ENCODE measurements around the gene CDK3. TPM values are rescaled to one million over a fixed set of nuclear protein-coding genes. Genes with fewer than 3 reads are reported as not detected.
A peak's percentile ranks its signal among the peaks of the same experiment; 100 is the strongest.

CDK3 gene
- total and polyA plus RNA-seq, 9 of the 15 experiments (the other 6 are each of a cell fraction or from before 2014, with no cell fraction given): 0.55 to 8.2 (median 4.7) TPM

DNA sequence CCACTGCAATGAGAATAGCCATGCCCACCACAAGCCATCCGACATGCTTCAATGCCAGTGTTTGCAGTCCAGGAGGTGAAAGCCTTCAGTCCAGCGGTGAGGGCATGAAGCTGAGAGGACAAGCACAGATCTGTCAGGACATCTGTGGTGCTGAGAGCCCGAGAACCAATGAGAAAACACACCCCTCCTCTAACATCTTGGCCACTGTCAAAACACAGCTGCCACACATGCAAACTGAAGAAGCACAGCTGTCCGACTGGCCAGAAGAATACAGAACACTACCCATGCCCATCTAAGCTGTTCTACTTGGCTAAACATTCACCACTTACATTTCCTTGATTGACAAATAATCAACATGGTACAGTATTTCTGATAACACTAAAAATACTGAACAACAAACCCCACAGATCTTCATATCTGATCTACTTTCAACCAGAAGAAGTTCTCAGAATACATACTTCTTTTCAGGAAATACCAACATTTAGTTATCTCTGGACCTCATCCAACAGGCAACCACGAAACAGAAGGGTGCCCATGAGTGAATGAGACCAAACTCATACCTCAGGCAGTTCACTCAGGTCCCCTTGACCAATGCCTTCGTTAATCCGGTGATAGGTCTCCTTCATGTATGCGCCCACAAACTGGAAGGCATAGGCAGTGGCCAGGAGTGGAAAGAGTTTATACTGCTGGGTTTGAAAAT is 49.6 kb upstream of the CDK3 start:
- WGBS (ENCODE audit: insufficient coverage, low coverage, missing lambda C conversion rate): 38% methylated on average over 8 of the region's 8 CpGs
- peaks cover 69% of the 10 kb centered on the region; the same call in 2 of the 3 replicates for H3K36me3 ChIP-seq (ENCODE audit: control insufficient read depth, insufficient read depth, low read length)
- no peak overlapping the region for H2AFZ ChIP-seq (ENCODE audit: low read depth, low read length)
- no peak for ATAC-seq
- peak; percentile 85 for FAIRE-seq
- peaks cover 3 to 18% of the 10 kb centered on the region in 2 experiments; a peak in 4 of 5 replicates for H3K4me1 ChIP-seq (replicated peaks in 1 of 2; ENCODE audit: control insufficient read depth in 2 of 2, insufficient read depth in 2 of 2, low read length in 2 of 2)
- no peaks in the 10 kb centered on the region for H3K9me3 ChIP-seq (replicated peaks; ENCODE audit: control insufficient read depth, insufficient read depth, low read depth, low read length)
- no peaks in the 10 kb centered on the region for H4K20me1 ChIP-seq (replicated peaks; ENCODE audit: control insufficient read depth, insufficient read depth, low read length)
- POLR2A ChIA-PET: interaction anchor here (0.5 to 3.6 kb wide), 5 partner anchors 9 to 1078 kb away, joined by 3 to 15 read pairs (median 4); partner anchors contain the start of genes FBF1 and FDXR
- H3K4me2 ChIP-seq (ENCODE audit: insufficient read depth, low read length): peak overlapping the region; percentile 9
- H3K9ac ChIP-seq (ENCODE audit: insufficient read depth in 1 of 2, low read depth in 2 of 2, low read length in 2 of 2): peak overlapping the region in 1 of 2 experiments; percentile 29; a peak in 2 of 4 replicates
- no peaks in the 10 kb centered on the region for H3K79me2 ChIP-seq (ENCODE audit: control insufficient read depth, insufficient read depth, low read length)
- DNase-seq (ENCODE audit: extremely low read depth in 1 of 4, low spot score in 3 of 4): peak in 2 of 4 experiments; percentile 21 to 30
- H3K27me3 ChIP-seq (ENCODE audit: control insufficient read depth in 2 of 2, insufficient read depth in 2 of 2, low read length in 2 of 2): no peaks in the 10 kb centered on the region
- CTCF ChIA-PET (ENCODE audit: low intra/inter-chr PET ratio): no interaction called here
- intact Hi-C loops (cut with micrococcal nuclease): no loop called here
- in situ Hi-C loops (cut with MboI): no loop called here
- H3K27ac ChIP-seq (ENCODE audit: extremely low read depth, low read depth, low read length): no peak overlapping the region; the same call in 2 of the 3 replicates
- no TSS peak for BruUV-seq (replicated peaks)
- no peaks in the 10 kb centered on the region for H3K9me1 ChIP-seq (ENCODE audit: control insufficient read depth, insufficient read depth, low read length)
- no peak overlapping the region for H3K4me3 ChIP-seq
- TF ChIP-seq RFX7 (CRISPR knock-in tag; IDR thresholded peaks at IDR 0.05): no peak
- TF ChIP-seq ARID1B (IDR thresholded peaks at IDR 0.05): peak; percentile 64; the same call in 1 of the 2 replicates
- TF ChIP-seq CBFA2T3 (IDR thresholded peaks at IDR 0.05): peak; percentile 50
- no peak for TF ChIP-seq ASH1L (IDR thresholded peaks at IDR 0.05; ENCODE audit: borderline replicate concordance, low read depth, partially characterized antibody)
- TF ChIP-seq ZNF717 (CRISPR knock-in tag; IDR thresholded peaks at IDR 0.05): no peak
- no peak for TF ChIP-seq CTCFL (IDR thresholded peaks at IDR 0.05; ENCODE audit: borderline replicate concordance, insufficient read depth, low read depth, low read length, poor library complexity, severe bottlenecking)
- TF ChIP-seq SMARCE1 (IDR thresholded peaks at IDR 0.05): peak; percentile 44; the same call in 1 of the 2 replicates
- TF ChIP-seq, protein P1, sequence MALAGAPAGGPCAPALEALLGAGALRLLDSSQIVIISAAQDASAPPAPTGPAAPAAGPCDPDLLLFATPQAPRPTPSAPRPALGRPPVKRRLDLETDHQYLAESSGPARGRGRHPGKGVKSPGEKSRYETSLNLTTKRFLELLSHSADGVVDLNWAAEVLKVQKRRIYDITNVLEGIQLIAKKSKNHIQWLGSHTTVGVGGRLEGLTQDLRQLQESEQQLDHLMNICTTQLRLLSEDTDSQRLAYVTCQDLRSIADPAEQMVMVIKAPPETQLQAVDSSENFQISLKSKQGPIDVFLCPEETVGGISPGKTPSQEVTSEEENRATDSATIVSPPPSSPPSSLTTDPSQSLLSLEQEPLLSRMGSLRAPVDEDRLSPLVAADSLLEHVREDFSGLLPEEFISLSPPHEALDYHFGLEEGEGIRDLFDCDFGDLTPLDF (CRISPR knock-in tag; IDR thresholded peaks at IDR 0.05): no peak
- no peak for TF ChIP-seq CREBBP (IDR thresholded peaks at IDR 0.05; ENCODE audit: low read depth, low read length)
- TF ChIP-seq ZNF311 (CRISPR knock-in tag; IDR thresholded peaks at IDR 0.05): 0 out of 2 replicates have a peak, but pooled peaks have one; percentile 33
- TF ChIP-seq, protein P2, sequence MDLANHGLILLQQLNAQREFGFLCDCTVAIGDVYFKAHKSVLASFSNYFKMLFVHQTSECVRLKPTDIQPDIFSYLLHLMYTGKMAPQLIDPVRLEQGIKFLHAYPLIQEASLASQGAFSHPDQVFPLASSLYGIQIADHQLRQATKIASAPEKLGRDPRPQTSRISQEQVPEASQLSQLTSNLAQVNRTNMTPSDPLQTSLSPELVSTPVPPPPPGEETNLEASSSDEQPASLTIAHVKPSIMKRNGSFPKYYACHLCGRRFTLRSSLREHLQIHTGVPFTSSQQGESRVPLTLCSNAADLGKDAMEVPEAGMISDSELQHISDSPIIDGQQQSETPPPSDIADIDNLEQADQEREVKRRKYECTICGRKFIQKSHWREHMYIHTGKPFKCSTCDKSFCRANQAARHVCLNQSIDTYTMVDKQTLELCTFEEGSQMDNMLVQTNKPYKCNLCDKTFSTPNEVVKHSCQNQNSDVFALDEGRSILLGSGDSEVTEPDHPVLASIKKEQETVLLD (IDR thresholded peaks at IDR 0.05): no peak
- TF ChIP-seq ZBTB26 (CRISPR knock-in tag; IDR thresholded peaks at IDR 0.05): 0 out of 2 replicates have a peak, but pooled peaks have one; percentile 11
- TF ChIP-seq TCF3 (CRISPR knock-in tag; IDR thresholded peaks at IDR 0.05): peak; percentile 31; the same call in 1 of the 2 replicates
- no peak for TF ChIP-seq LEF1 (IDR thresholded peaks at IDR 0.05)
- TF ChIP-seq TEAD4 (IDR thresholded peaks at IDR 0.05; ENCODE audit: low read length): peak; percentile 70; the same call in 1 of the 2 replicates
- TF ChIP-seq TEAD4 (CRISPR knock-in tag; IDR thresholded peaks at IDR 0.05; ENCODE audit: borderline replicate concordance): no peak
- no peak for TF ChIP-seq HMGN3 (IDR thresholded peaks at IDR 0.05; ENCODE audit: borderline replicate concordance, extremely low read depth, insufficient read length, low read depth, low read length)

All from K562 (cell line).